ENCODE data around the gene CRISPLD2. TPM values are rescaled to one million over a fixed set of nuclear protein-coding genes. Genes with fewer than 3 reads are reported as not detected.
A peak's percentile ranks its signal among the peaks of the same experiment; 100 is the strongest.

CRISPLD2 gene
- total RNA-seq, 2 experiments from 2014 or later, result 2.0 to 2.6 TPM

GRCh38 chr16:84788920-84789391 is 30.8 kb upstream of the CRISPLD2 start:
- H3K36me3 ChIP-seq (ENCODE audit: insufficient read depth, low read length), result peaks cover 3% of the 10 kb centered on the region
- no peak overlapping the region for H3K4me3 Mint-ChIP-seq
- no peaks in the 10 kb centered on the region for H3K4me1 ChIP-seq (ENCODE audit: insufficient read depth, low read length)
- TF ChIP-seq CTCF (IDR thresholded peaks at IDR 0.05), result no peak
- no peaks in the 10 kb centered on the region for H3K27me3 Mint-ChIP-seq
- no peaks in the 10 kb centered on the region for H3K4me1 Mint-ChIP-seq (ENCODE audit: low read depth)
- intact Hi-C loops (cut with DNase I, micrococcal nuclease), result no loop called here
- CTCF ChIA-PET, result no interaction called here
- POLR2A ChIA-PET, result no interaction called here
- DNase-seq (peak in 1 of 14 experiments; percentile 6), ATAC-seq (ENCODE audit: poor library complexity) (no peak)
- H3K9me3 ChIP-seq (ENCODE audit: control insufficient read depth in 1 of 2, insufficient read depth in 1 of 2, low read length in 2 of 2), result no peaks in the 10 kb centered on the region
- H3K27ac Mint-ChIP-seq, result no peak overlapping the region
- no peak overlapping the region for H3K27ac ChIP-seq (ENCODE audit: low read depth in 1 of 2, low read length in 2 of 2)
- H3K27me3 ChIP-seq (ENCODE audit: control insufficient read depth in 1 of 2, insufficient read depth in 2 of 2, low read length in 2 of 2), result no peaks in the 10 kb centered on the region
- H3K4me3 ChIP-seq (ENCODE audit: low read length), result no peak overlapping the region
- H3K9me3 Mint-ChIP-seq, result no peaks in the 10 kb centered on the region
- H3K36me3 Mint-ChIP-seq (ENCODE audit: low read depth), result no peaks in the 10 kb centered on the region

- H3K4me3 ChIP-seq (ENCODE audit: low read length), result no peak overlapping the region
- H3K9me3 ChIP-seq (ENCODE audit: control insufficient read depth in 1 of 2, insufficient read depth in 1 of 2, low read length in 2 of 2), result no peaks in the 10 kb centered on the region
- Mint-ChIP-seq H3K4me3 (no peak overlapping the region), H3K27ac (no peak overlapping the region), H3K27me3 (no peaks in the 10 kb centered on the region), H3K9me3 (no peaks in the 10 kb centered on the region), H3K4me1 (ENCODE audit: low read depth) (no peaks in the 10 kb centered on the region), H3K36me3 (ENCODE audit: low read depth) (no peaks in the 10 kb centered on the region)
- intact Hi-C loops (cut with DNase I, micrococcal nuclease), result no loop called here
- ATAC-seq (ENCODE audit: poor library complexity) (no peak), DNase-seq (peak in 1 of 14 experiments; percentile 2)
- H3K27me3 ChIP-seq (ENCODE audit: control insufficient read depth in 1 of 2, insufficient read depth in 2 of 2, low read length in 2 of 2), result no peaks in the 10 kb centered on the region
- peaks cover 3% of the 10 kb centered on the region for H3K36me3 ChIP-seq (ENCODE audit: insufficient read depth, low read length)
- POLR2A ChIA-PET, result no interaction called here
- H3K4me1 ChIP-seq (ENCODE audit: insufficient read depth, low read length), result no peaks in the 10 kb centered on the region
- no peak overlapping the region for H3K27ac ChIP-seq (ENCODE audit: low read depth in 1 of 2, low read length in 2 of 2)
- CTCF ChIA-PET, result interaction anchor here (1.5 kb wide), 1 partner anchor 35 kb away, joined by 4 read pairs; no protein-coding TSS in a partner anchor
- TF ChIP-seq CTCF (IDR thresholded peaks at IDR 0.05), result no peak
Observed at GRCh38 chr16:84789431-84789830, 30.4 kb upstream of the CRISPLD2 start.

GRCh38 chr16:84790301-84790700 is 29.5 kb upstream of the CRISPLD2 start:
- POLR2A ChIA-PET, result no interaction called here
- no peak for TF ChIP-seq CTCF (IDR thresholded peaks at IDR 0.05)
- Mint-ChIP-seq H3K4me3 (no peak overlapping the region), H3K4me1 (ENCODE audit: low read depth) (no peaks in the 10 kb centered on the region), H3K27ac (no peak overlapping the region), H3K9me3 (no peaks in the 10 kb centered on the region), H3K27me3 (no peaks in the 10 kb centered on the region), H3K36me3 (ENCODE audit: low read depth) (no peaks in the 10 kb centered on the region)
- no peak for ATAC-seq (ENCODE audit: poor library complexity)
- H3K36me3 ChIP-seq (ENCODE audit: insufficient read depth, low read length), result peaks cover 3% of the 10 kb centered on the region
- H3K27ac ChIP-seq (ENCODE audit: low read depth in 1 of 2, low read length in 2 of 2), result no peak overlapping the region
- H3K4me1 ChIP-seq (ENCODE audit: insufficient read depth, low read length), result no peaks in the 10 kb centered on the region
- no peak overlapping the region for H3K4me3 ChIP-seq (ENCODE audit: low read length)
- no peaks in the 10 kb centered on the region for H3K9me3 ChIP-seq (ENCODE audit: control insufficient read depth in 1 of 2, insufficient read depth in 1 of 2, low read length in 2 of 2)
- no peak for DNase-seq
- intact Hi-C loops (cut with DNase I, micrococcal nuclease), result no loop called here
- H3K27me3 ChIP-seq (ENCODE audit: control insufficient read depth in 1 of 2, insufficient read depth in 2 of 2, low read length in 2 of 2), result no peaks in the 10 kb centered on the region
- CTCF ChIA-PET, result interaction anchor here (1.5 kb wide), 1 partner anchor 36 kb away, joined by 4 read pairs; no protein-coding TSS in a partner anchor
